SK-N-SH (cell line): ENCODE measurements around the gene ERC1. TPM values are rescaled to one million over a fixed set of nuclear protein-coding genes. Genes with fewer than 3 reads are reported as not detected.

Experiments used
- CTCF ChIA-PET: fragments of 300-600, 350-600 bp; formaldehyde crosslinking; extraction: SDS; loops from one replicate; lab custom pipeline; 2021; lab: Yijun Ruan, JAX
- POLR2A ChIA-PET: fragments of 350-600 bp; sonication (Branson Sonifier 250); formaldehyde crosslinking; extraction: SDS; loops from one replicate; lab custom pipeline; 2020; ENCODE audit warnings: antibody characterized with exemption, inconsistent platforms; lab: Yijun Ruan, JAX
- DNase-seq: peaks from one replicate; pipeline ENCODE4 v3.0.0; 2012
- H2AFZ ChIP-seq: fragments of 200-600 bp; sonication (generic); 2 replicates; pipeline ENCODE4 v1.8.1; 2016; ENCODE audit warnings: antibody characterized with exemption, mild to moderate bottlenecking, low read depth
- H3F3A ChIP-seq: fragments of 200-600 bp; sonication (generic); replicated peaks from 2 replicates; pipeline ENCODE3; 2016; ENCODE audit warnings: antibody characterized with exemption, mild to moderate bottlenecking; ENCODE audit not compliant: insufficient read depth
- H3K27ac ChIP-seq, 2 experiments: fragments of 200-500 bp in 1 of 2; fragments of 200-600 bp in 1 of 2; sonication (Bioruptor generic) in 1 of 2; sonication (generic), shearing (Covaris generic) in 1 of 2; 2 replicates each; pipeline versions ENCODE4 v1.5.1 to v1.6.1; 2014 to 2016; ENCODE audit warnings: low read depth in 2 of 2, inconsistent platforms in 1 of 2, low read length in 1 of 2, mild to moderate bottlenecking in 1 of 2, mixed read lengths in 1 of 2
- H3K27me3 ChIP-seq: fragments of 200-600 bp; sonication (generic), shearing (Covaris generic); 2 replicates; pipeline ENCODE4 v1.6.1; 2016; ENCODE audit warnings: mixed run types; ENCODE audit not compliant: insufficient read depth
- H3K36me3 ChIP-seq, 2 experiments: fragments of 200-500 bp in 1 of 2; fragments of 200-600 bp in 1 of 2; sonication (Bioruptor generic) in 1 of 2; sonication (generic) in 1 of 2; replicated peaks in 1 of 2; 2 replicates each; pipeline versions ENCODE3 to v1.5.1; 2014 to 2016; ENCODE audit warnings: low read length in 1 of 2, mild to moderate bottlenecking in 1 of 2; ENCODE audit not compliant: insufficient read depth in 2 of 2, control insufficient read depth in 1 of 2
- H3K4me1 ChIP-seq, 2 experiments: fragments of 200-500 bp in 1 of 2; fragments of 200-600 bp in 1 of 2; sonication (Bioruptor generic) in 1 of 2; sonication (generic), shearing (Covaris generic) in 1 of 2; 2 replicates each; pipeline versions ENCODE4 v1.5.1 to v1.6.1; 2014 to 2016; ENCODE audit warnings: low read depth in 1 of 2, low read length in 1 of 2, mixed run types in 1 of 2; ENCODE audit not compliant: insufficient read depth in 2 of 2, control insufficient read depth in 1 of 2
- H3K4me2 ChIP-seq: fragments of 200-600 bp; sonication (generic), shearing (Covaris generic); 2 replicates; pipeline ENCODE4 v1.6.1; 2017; ENCODE audit warnings: mixed run types
- H3K4me3 ChIP-seq, 2 experiments: fragments of 200-500 bp in 1 of 2; fragments of 200-600 bp in 1 of 2; sonication (Bioruptor generic) in 1 of 2; sonication (generic), shearing (Covaris generic) in 1 of 2; 2 replicates each; pipeline versions ENCODE4 v1.5.1 to v1.8.1; 2014 to 2016; ENCODE audit warnings: low read depth in 2 of 2, inconsistent platforms in 1 of 2, low read length in 1 of 2, mild to moderate bottlenecking in 1 of 2, mixed read lengths in 1 of 2, moderate library complexity in 1 of 2
- H3K79me2 ChIP-seq: fragments of 200-600 bp; sonication (generic); 2 replicates; pipeline ENCODE4 v1.8.1; 2017; ENCODE audit warnings: mild to moderate bottlenecking; ENCODE audit not compliant: insufficient read depth
- H3K9ac ChIP-seq: fragments of 200-600 bp; sonication (generic); 2 replicates; pipeline ENCODE4 v1.6.1; 2017; ENCODE audit warnings: mixed run types
- H3K9me2 ChIP-seq: fragments of 200-600 bp; sonication (generic); 2 replicates; pipeline ENCODE4 v1.6.1; 2017; ENCODE audit warnings: mixed run types
- H3K9me3 ChIP-seq: fragments of 200-600 bp; sonication (generic); 2 replicates; pipeline ENCODE4 v1.6.1; 2017; ENCODE audit warnings: mixed run types, mild to moderate bottlenecking, moderate library complexity
- H4K20me1 ChIP-seq: fragments of 200-600 bp; sonication (generic); 2 replicates; pipeline ENCODE4 v1.6.1; 2017; ENCODE audit warnings: mild to moderate bottlenecking, mixed run types; ENCODE audit not compliant: insufficient read depth
- NRF1 ChIP-seq: IDR thresholded peaks from 2 replicates; pipeline ENCODE4 v1.6.1; 2012; ENCODE audit warnings: low read depth, mild to moderate bottlenecking, low read length
- POLR2AphosphoS5 ChIP-seq: IDR thresholded peaks from 2 replicates; pipeline ENCODE4 v1.6.1; 2012; ENCODE audit warnings: low read depth, low read length
- RAD21 ChIP-seq: IDR thresholded peaks from 2 replicates; pipeline ENCODE4 v1.6.1; 2012; ENCODE audit warnings: mild to moderate bottlenecking, low read length
- RCOR1 ChIP-seq: fragments of 150-350 bp; IDR thresholded peaks from 2 replicates; pipeline ENCODE4 v1.6.1; 2017; ENCODE audit warnings: antibody characterized with exemption, low read length
- SMC3 ChIP-seq: IDR thresholded peaks from 2 replicates; pipeline ENCODE4 v1.6.1; 2012; ENCODE audit warnings: low read depth, low read length, improper control_type of control experiment
- TEAD4 ChIP-seq: IDR thresholded peaks from 2 replicates; pipeline ENCODE4 v1.4.0; 2012; ENCODE audit warnings: mild to moderate bottlenecking, borderline replicate concordance; ENCODE audit not compliant: insufficient read depth
- WGBS: methylation state at CpG from one replicate; pipeline ENCODE4 v1.1.6; 2017; ENCODE audit warnings: low lambda C conversion rate; 5-methylcytosine and 5-hydroxymethylcytosine counted together
- polyA plus RNA-seq, 3 experiments: library from polyadenylated mRNA; depleted of rRNA; stranded (reverse); fragments of >200 nt; gene quantifications; 2 replicates each; pipeline ENCODE4 v1.2.3, GENCODE V29; 2012
- TF ChIP-seq, protein P1 (sequence below): IDR thresholded peaks from 2 replicates; pipeline ENCODE4 v1.4.0; 2012; ENCODE audit warnings: low read depth, borderline replicate concordance

ERC1 gene
- polyA plus RNA-seq, 1 of the 3 experiments (the other 2 are of a cell fraction) = 7.5 TPM

DNA sequence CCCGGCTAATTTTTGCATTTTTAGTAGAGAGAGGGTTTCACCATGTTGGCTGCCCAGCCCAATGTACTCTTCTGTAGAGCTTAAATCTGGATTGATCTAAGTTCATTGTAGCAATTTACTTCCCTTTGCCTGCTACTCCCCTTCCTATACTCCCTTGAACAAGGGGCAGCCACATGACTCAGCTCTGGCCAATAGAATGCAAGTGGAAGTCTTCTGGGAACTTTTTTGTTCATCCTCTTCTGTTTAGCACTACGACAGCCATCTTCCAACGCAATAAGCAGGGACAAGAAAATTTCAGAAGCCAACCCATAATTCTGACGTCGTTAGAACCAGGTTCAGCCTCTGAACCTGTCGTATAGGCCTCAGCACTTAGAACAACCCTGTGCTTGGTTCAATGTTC, 35.1 kb upstream of the ERC1 start:
- H3K4me3 ChIP-seq = no peak overlapping the region
- H3K4me2 ChIP-seq = no peak overlapping the region
- no peaks in the 10 kb centered on the region for H3K79me2 ChIP-seq
- no peak overlapping the region for H3K9ac ChIP-seq
- H3K36me3 ChIP-seq = no peaks in the 10 kb centered on the region
- no peaks in the 10 kb centered on the region; a peak in 1 of 4 replicates for H3K4me1 ChIP-seq
- no peaks in the 10 kb centered on the region for H3K9me2 ChIP-seq
- CTCF ChIA-PET = interaction anchor here (0.7 to 1.6 kb wide), 5 partner anchors 52 to 409 kb away, joined by 3 to 4 read pairs (median 3); no protein-coding TSS in a partner anchor
- no peak overlapping the region for H3K27ac ChIP-seq
- H2AFZ ChIP-seq = no peak overlapping the region
- TF ChIP-seq SMC3 (no peak), TEAD4 (no peak)
- TF ChIP-seq, protein P1, sequence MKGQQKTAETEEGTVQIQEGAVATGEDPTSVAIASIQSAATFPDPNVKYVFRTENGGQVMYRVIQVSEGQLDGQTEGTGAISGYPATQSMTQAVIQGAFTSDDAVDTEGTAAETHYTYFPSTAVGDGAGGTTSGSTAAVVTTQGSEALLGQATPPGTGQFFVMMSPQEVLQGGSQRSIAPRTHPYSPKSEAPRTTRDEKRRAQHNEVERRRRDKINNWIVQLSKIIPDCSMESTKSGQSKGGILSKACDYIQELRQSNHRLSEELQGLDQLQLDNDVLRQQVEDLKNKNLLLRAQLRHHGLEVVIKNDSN = peak; percentile 18; the same call in 1 of the 2 replicates
- peaks cover 6% of the 10 kb centered on the region for H3F3A ChIP-seq
- DNase-seq = no peak
- WGBS = 97% methylated on average over 6 of the region's 6 CpGs
- H3K27me3 ChIP-seq = no peaks in the 10 kb centered on the region
- H3K9me3 ChIP-seq = no peaks in the 10 kb centered on the region
- POLR2A ChIA-PET = no interaction called here
- H4K20me1 ChIP-seq = no peaks in the 10 kb centered on the region

DNA sequence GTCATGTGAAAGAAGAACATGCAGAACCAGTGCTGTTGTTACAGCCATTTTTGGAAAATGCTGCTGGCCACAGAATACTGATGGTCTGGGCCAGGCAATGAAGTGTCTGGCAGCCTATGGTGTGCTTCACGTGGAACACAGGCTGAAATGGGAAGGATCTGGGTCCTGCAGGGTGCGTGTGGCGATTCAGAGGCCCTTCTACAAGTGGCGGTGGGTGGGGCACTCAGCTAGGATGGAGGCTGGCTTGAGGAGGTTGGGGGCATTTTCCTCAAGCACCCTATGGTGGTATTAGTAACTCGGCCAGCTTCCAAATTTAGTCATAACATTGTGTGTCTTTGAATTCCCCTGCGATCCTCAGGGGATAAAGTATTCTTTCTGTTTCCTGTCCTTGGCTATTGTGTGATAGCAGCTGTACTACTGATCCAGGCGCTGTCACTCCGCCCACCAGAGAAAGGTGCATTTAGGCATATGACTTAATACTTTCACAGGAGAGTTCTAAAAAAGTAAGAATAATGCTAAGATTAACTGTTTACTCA, 32.4 kb upstream of the ERC1 start:
- Histone ChIP-seq H3F3A (peaks cover 3% of the 10 kb centered on the region), H3K79me2 (no peaks in the 10 kb centered on the region), H3K9ac (no peak overlapping the region), H3K9me3 (no peaks in the 10 kb centered on the region), H3K9me2 (no peaks in the 10 kb centered on the region), H3K4me1 (no peaks in the 10 kb centered on the region; a peak in 1 of 4 replicates), H3K4me3 (no peak overlapping the region), H2AFZ (no peak overlapping the region), H4K20me1 (no peaks in the 10 kb centered on the region), H3K4me2 (no peak overlapping the region), H3K27ac (no peak overlapping the region), H3K36me3 (no peaks in the 10 kb centered on the region), H3K27me3 (no peaks in the 10 kb centered on the region)
- WGBS = 76% methylated on average over 7 of the region's 8 CpGs
- TF ChIP-seq RAD21 = no peak
- no peak for TF ChIP-seq POLR2AphosphoS5
- ChIA-PET CTCF (interaction anchor here (4.2 kb wide), 1 partner anchor 9 kb away, joined by 13 read pairs; the partner anchor contains the start of gene RAD52), POLR2A (no interaction called here)
- no peak for DNase-seq

DNA sequence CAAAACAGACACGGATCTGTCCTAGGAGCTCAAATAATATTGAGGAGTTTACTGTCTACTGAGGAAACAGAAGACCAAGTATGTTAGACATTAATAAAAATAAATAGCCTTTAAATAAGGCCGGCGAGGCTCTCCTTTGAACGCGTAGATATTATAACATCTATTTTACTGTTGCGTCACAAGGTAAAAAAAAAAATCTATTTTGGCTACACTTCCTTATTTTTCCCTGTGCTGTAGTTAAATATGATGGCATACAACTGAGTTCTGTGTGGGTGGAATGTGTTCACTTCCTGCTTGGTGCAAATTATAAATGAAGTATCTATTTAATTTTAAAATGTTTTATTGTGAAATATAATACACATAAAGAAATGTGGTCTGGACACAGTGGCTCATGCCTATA, 24.3 kb upstream of the ERC1 start:
- 96% methylated on average over 6 of the region's 6 CpGs for WGBS
- H3K9me2 ChIP-seq = no peaks in the 10 kb centered on the region
- no peak overlapping the region for H3K9ac ChIP-seq
- no peak overlapping the region for H3K27ac ChIP-seq
- H3K27me3 ChIP-seq = no peaks in the 10 kb centered on the region
- H3K4me3 ChIP-seq = no peak overlapping the region
- POLR2A ChIA-PET = no interaction called here
- CTCF ChIA-PET = interaction anchor here (1.8 to 2.1 kb wide), 2 partner anchors 17 to 126 kb away, joined by 7 read pairs; partner anchors contain the start of gene RAD52
- peaks cover 6% of the 10 kb centered on the region for H3F3A ChIP-seq
- H3K9me3 ChIP-seq = no peaks in the 10 kb centered on the region
- H3K4me1 ChIP-seq = no peaks in the 10 kb centered on the region
- H4K20me1 ChIP-seq = no peaks in the 10 kb centered on the region
- H3K79me2 ChIP-seq = no peaks in the 10 kb centered on the region
- H3K4me2 ChIP-seq = no peak overlapping the region
- no peak overlapping the region for H2AFZ ChIP-seq
- TF ChIP-seq SMC3 (no peak), NRF1 (no peak), RCOR1 (no peak)
- DNase-seq = no peak
- H3K36me3 ChIP-seq = no peaks in the 10 kb centered on the region
